GM21360 (cell line): Measurements from ENCODE around the gene PRKAG3.
"Not testable (repeated sequence)": the region's sequence is repeated elsewhere in the genome, so short reads cannot be mapped to it uniquely, and the experiment has no call there.

ENCODE experiments used
- ATAC-seq: cut with Tn5 transposase; IDR thresholded peaks from one replicate; pipeline ENCODE4 v1.9.1; 2021; ENCODE audit warnings: mild to moderate bottlenecking, moderate library complexity; ENCODE audit not compliant: unreplicated experiment

PRKAG3 gene

GRCh38 chr2:218844334-218844733, 12.7 kb upstream of the PRKAG3 start:
- not testable (repeated sequence) for ATAC-seq

- ATAC-seq: no peak
Observed at GRCh38 chr2:218839888-218840287, 8.3 kb upstream of the PRKAG3 start.

GRCh38 chr2:218839430-218839829, 7.8 kb upstream of the PRKAG3 start:
- no peak for ATAC-seq

GRCh38 chr2:218837495-218837894, 5.9 kb upstream of the PRKAG3 start:
- no peak for ATAC-seq

GRCh38 chr2:218834685-218835084, 3.1 kb upstream of the PRKAG3 start:
- no peak for ATAC-seq

GRCh38 chr2:218833023-218833609, 1.5 kb upstream of the PRKAG3 start:
- ATAC-seq: no peak

GRCh38 chr2:218832520-218832919, 917 bp upstream of the PRKAG3 start:
- no peak for ATAC-seq

- no peak for ATAC-seq
Observed at GRCh38 chr2:218832081-218832480, 478 bp upstream of the PRKAG3 start.

- no peak for ATAC-seq
Observed at GRCh38 chr2:218830526-218831306, 887 bp downstream of the PRKAG3 start.

- no peak for ATAC-seq
Observed at GRCh38 chr2:218829868-218830451, 1.6 kb downstream of the PRKAG3 start.

- no peak for ATAC-seq
Observed at GRCh38 chr2:218828477-218828778, 3.2 kb downstream of the PRKAG3 start.

- no peak for ATAC-seq
Observed at GRCh38 chr2:218827701-218828476, 3.7 kb downstream of the PRKAG3 start.

- ATAC-seq: no peak
Observed at GRCh38 chr2:218826791-218827190, 4.8 kb downstream of the PRKAG3 start.

GRCh38 chr2:218824004-218824403, 7.6 kb downstream of the PRKAG3 start:
- no peak for ATAC-seq

- no peak for ATAC-seq
Observed at GRCh38 chr2:218823196-218823855, 8.3 kb downstream of the PRKAG3 start.

GRCh38 chr2:218822622-218823021, 9.0 kb downstream of the PRKAG3 start:
- ATAC-seq: no peak

GRCh38 chr2:218821605-218822211, 9.9 kb downstream of the PRKAG3 start:
- ATAC-seq: no peak

GRCh38 chr2:218820746-218821369, 10.7 kb downstream of the PRKAG3 start:
- ATAC-seq: no peak

- no peak for ATAC-seq
Observed at GRCh38 chr2:218819093-218819492, 12.5 kb downstream of the PRKAG3 start.

- no peak for ATAC-seq
Observed at GRCh38 chr2:218816561-218817011, 15.0 kb downstream of the PRKAG3 start.
